SKM-1 (cell line): Measurements from ENCODE around the gene PRKAA2.

Source experiments
- DNase-seq: peaks from one replicate; lab custom pipeline; 2025; ENCODE audit not compliant: unreplicated experiment; lab: John Stamatoyannopoulos, UW

The PRKAA2 gene

GRCh38 chr1:56712150-56712549, 67.0 kb downstream of the PRKAA2 start:
- DNase-seq, result no peak

GRCh38 chr1:56713112-56713511, 68.0 kb downstream of the PRKAA2 start:
- no peak for DNase-seq

- DNase-seq, result no peak
Observed at GRCh38 chr1:56715156-56715555, 70.0 kb downstream of the PRKAA2 start.

GRCh38 chr1:56719171-56719570, 74.1 kb downstream of the PRKAA2 start:
- DNase-seq, result no peak

- DNase-seq, result no peak
Observed at GRCh38 chr1:56726706-56727105, 81.6 kb downstream of the PRKAA2 start.

- no peak for DNase-seq
Observed at GRCh38 chr1:56728964-56729363, 83.8 kb downstream of the PRKAA2 start.

- no peak for DNase-seq
Observed at GRCh38 chr1:56745231-56745630, 100.1 kb downstream of the PRKAA2 start.

- no peak for DNase-seq
Observed at GRCh38 chr1:56754708-56755479, 109.8 kb downstream of the PRKAA2 start.

- DNase-seq, result no peak
Observed at GRCh38 chr1:56755911-56756310, 110.8 kb downstream of the PRKAA2 start.

- DNase-seq, result no peak
Observed at GRCh38 chr1:56758135-56758534, 113.0 kb downstream of the PRKAA2 start.

- no peak for DNase-seq
Observed at GRCh38 chr1:56758794-56759193, 113.7 kb downstream of the PRKAA2 start.
